Measurements from ENCODE around the gene LMAN1L.

Gene LMAN1L

DNA sequence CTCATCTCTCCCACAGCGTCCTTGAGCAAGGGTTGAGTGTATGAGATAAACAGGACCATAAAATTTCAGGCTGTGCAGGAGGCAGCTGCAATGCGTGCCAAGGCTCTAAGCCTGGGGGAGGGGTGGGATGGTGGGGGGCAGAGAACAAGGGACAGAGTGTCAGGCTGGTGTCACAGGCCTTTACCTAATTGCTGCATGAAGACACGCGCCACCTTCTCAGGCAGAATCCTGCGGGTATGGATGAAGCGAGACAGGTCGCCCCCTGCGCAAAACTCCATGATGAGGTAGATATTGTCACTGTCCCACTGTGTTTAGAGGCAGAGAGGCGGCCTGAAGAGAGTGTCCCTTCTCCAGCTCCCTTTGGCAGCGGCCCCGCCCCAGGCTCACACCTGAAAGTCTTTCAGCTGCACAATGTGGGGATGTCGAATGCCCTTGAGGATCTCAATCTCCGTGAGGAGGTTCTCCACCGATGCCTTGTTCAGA is 29.3 kb downstream of the LMAN1L start:
- TF ChIP-seq, protein P1, sequence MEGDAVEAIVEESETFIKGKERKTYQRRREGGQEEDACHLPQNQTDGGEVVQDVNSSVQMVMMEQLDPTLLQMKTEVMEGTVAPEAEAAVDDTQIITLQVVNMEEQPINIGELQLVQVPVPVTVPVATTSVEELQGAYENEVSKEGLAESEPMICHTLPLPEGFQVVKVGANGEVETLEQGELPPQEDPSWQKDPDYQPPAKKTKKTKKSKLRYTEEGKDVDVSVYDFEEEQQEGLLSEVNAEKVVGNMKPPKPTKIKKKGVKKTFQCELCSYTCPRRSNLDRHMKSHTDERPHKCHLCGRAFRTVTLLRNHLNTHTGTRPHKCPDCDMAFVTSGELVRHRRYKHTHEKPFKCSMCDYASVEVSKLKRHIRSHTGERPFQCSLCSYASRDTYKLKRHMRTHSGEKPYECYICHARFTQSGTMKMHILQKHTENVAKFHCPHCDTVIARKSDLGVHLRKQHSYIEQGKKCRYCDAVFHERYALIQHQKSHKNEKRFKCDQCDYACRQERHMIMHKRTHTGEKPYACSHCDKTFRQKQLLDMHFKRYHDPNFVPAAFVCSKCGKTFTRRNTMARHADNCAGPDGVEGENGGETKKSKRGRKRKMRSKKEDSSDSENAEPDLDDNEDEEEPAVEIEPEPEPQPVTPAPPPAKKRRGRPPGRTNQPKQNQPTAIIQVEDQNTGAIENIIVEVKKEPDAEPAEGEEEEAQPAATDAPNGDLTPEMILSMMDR (IDR thresholded peaks at IDR 0.05; ENCODE audit: low read depth, low read length), result no peak
- H3K4me3 ChIP-seq (ENCODE audit: low read depth, low read length), result peak overlapping the region; percentile 81

DNA sequence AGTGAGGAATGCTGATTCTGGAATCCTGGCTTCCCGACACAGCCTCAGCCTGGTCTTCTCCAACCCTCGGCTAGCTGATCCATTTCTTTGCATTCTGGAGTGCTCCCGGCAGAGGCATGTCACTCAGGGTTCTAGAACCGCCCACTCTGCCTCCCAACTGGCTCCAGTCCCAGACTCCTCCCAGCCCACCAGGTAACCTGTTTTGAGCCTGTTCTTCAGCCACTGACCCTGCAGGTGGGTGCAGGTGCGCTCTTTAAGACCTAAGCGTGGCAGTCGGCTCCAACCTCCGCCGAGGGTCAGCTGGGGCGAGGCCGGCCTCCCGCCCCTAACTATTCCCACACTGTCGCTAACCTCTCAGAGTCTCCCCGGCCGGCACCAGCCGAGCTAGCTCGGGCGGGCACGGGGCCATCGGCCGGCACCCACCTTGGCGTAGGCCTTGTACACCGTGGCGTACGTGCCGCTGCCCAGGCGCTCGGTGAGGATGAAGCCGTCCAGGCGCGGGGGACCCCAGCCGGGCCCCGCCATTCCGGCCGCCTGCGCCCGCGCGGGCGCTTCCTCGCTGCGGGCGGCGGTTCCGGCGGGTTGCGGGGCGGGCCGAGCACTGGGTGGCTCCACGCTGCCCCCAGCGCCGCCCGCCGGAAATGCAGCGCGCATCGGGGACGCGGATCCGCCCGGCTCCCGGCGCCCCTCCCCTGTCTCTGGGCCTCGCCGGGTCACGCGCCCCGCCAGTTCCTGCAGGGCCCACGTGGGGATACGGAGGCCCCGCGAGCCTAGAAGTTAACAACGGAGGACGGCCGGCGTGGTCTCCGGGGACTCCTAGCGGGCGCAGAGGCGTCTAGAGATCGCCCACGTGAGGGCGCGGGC is 30.2 kb downstream of the LMAN1L start, which contains the start of gene ULK3:
Gene ULK3 (minus strand): TSS at position 576 of the 864 bp plus-strand sequence. CDS start 51 bp downstream, at position 525.
- TF ChIP-seq, protein P1 (IDR thresholded peaks at IDR 0.05; ENCODE audit: low read depth, low read length), result peak; percentile 52
- H3K4me3 ChIP-seq (ENCODE audit: low read depth, low read length), result peak within 1 kb of the TSS; percentile 81

DNA sequence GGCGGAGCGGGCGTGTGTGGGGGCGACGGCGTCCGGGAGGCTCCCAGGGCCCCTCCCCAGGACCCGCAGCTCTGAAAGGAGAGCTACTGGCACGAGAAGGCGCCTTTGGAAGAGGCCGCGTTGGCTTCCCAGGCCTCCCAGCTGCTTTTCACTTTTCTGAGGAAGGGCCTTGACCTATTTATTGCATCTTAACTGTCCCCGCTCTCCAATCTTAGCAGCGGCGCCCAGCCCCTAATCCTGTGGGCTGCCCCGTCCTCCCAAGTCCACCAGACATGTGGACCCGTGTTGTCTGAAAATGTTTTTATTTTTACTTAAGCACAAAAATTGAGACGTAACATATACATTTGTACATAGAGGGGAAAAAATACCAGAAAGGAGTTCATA is 30.8 kb downstream of the LMAN1L start:
- TF ChIP-seq, protein P1 (IDR thresholded peaks at IDR 0.05; ENCODE audit: low read depth, low read length), result peak; percentile 3; the same call in 1 of the 2 replicates
- H3K4me3 ChIP-seq (ENCODE audit: low read depth, low read length), result peak overlapping the region; percentile 49

DNA sequence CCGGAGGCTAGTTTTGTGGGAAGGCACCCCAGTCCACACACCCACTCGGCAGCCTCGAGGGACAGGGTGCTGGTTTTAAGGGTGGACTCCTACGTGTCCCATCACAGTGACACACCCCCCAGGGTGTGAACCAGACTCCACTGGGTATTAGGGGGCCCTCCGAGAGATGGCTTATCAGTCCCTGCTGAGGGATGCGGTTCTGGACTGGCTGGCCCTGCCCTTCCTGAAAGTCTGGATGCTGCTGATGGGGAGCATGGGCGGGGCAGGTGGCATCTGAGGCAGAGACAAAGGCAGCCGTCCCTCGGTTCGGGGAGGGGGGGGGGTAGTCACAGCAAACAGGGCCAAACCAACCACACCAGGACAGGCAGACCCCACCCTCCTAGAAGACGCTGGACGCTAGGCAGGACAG is 31.3 kb downstream of the LMAN1L start:
- TF ChIP-seq, protein P1 (IDR thresholded peaks at IDR 0.05; ENCODE audit: low read depth, low read length), result no peak
- no peak overlapping the region; the same call in 1 of the 2 replicates for H3K4me3 ChIP-seq (ENCODE audit: low read depth, low read length)

DNA sequence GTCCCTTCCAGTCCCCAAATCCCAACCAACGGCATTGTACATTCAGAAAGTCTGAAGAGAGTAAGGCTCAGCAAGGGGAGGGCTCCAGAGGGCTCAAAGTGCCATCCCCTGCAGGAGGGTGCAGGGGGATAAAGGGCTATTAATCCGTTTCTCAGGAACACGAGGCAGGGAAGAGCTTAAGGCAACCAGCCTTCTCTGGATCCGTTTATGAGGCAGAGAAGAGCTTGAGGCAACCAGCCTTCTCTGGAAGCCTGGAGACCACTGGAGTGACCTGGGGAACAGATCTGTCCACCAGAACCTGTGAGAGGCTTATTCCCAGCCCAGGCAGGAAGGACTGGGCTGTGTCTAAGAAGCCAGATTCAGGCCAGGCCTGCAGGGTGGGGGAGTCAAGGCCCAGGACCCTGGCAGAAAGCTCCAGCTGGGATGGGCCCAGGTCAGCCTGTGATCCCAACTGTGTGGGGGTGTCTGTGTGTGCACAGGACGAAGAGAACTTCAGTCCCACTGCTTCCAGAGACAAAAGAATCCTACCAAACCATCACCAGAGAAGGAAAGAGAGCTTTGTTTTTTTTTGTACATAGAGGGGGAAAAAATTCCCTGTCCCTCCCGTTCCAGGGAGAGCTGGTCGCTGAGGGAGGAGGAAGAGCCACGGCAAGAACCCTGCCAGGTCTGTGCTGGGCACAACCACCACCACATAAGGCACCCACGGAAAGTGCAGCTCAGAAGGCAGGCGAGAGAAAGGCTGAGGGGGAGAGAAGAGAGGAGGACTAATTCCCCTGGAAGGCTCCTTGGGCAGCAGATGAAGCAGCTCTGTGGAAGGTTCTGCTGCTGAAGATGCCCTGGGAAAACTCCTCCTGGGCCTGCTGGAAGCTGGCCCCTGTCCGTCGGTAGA is 31.9 kb downstream of the LMAN1L start:
- TF ChIP-seq, protein P1 (IDR thresholded peaks at IDR 0.05; ENCODE audit: low read depth, low read length), result no peak
- H3K4me3 ChIP-seq (ENCODE audit: low read depth, low read length), result no peak overlapping the region

DNA sequence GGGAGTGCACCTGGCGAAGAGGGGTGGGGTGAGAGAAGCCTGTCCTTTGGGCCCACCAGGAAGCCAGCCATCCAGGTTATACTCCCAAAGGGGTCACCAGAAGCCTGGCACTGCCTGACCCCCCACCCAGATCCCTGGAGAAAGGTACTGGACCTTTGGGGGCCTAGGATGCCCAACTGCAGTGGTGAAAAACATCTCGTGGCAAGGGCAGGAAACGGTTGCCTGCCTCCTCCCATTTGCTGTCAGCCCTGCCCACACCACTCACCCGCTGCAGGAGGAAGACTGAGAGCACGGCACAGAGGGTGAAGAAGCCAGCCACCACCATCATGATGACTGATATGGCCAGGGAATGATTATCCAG is 32.6 kb downstream of the LMAN1L start:
- no peak overlapping the region for H3K4me3 ChIP-seq (ENCODE audit: low read depth, low read length)
- TF ChIP-seq, protein P1 (IDR thresholded peaks at IDR 0.05; ENCODE audit: low read depth, low read length), result no peak
